LoVo (cell line): ENCODE data around the gene SH3D19.
"Not testable (repeated sequence)": the region's sequence is repeated elsewhere in the genome, so short reads cannot be mapped to it uniquely, and the experiment has no call there.

Experiments
- DNase-seq: peaks from one replicate; pipeline ENCODE4 v3.0.0-alpha.2; 2016; ENCODE audit warnings: low spot score

SH3D19 gene

DNA sequence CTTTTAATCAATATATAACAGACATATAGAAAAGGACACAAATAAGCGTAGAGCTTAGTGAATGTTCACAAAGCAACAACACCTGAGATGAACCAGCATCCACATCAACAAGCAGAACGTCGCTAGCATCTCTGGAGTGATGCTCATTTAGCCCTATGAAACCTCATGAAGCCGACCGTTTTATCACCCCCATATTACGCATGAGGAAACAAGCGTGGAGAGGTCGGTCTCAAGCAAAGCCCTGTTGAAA is 226.5 kb downstream of the SH3D19 start:
- DNase-seq = no peak

DNA sequence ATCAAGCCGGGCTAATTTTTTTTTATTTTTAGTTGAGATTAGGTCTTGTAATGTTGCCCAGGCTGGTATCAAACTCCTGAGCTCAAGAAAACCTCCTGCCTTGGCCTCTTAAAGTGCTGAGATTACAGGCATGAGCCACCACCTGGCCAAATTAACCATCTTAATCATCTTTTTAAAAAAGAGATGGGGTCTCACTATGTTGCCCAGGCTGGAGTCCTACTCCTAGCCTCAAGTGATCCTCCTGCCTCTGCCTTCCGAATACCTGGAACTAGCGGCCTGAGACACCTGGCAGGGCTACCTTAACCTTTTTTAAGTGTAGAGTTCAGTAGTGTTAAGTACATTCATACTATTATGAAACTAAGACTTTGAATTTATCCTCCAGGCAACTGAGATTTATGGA is 227.6 kb downstream of the SH3D19 start:
- no peak for DNase-seq

DNA sequence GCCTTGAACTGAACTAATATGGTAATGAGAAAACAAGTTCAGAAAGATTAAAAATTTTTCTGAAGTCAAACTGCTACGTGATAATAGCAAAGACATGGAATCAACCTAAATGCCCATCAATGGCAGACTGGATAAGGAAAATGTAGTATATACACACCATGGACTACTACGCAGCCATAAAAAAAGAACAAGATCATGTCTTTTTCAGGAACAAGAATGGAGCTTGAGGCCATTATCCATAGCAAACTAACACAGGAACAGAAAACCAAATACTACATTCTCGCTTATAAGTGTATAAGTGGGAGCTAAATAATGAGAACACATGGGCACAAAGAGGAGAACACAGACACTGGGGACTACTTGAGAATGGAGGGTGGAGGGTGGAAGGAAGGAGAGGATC is 230.3 kb downstream of the SH3D19 start:
- DNase-seq = no peak

DNA sequence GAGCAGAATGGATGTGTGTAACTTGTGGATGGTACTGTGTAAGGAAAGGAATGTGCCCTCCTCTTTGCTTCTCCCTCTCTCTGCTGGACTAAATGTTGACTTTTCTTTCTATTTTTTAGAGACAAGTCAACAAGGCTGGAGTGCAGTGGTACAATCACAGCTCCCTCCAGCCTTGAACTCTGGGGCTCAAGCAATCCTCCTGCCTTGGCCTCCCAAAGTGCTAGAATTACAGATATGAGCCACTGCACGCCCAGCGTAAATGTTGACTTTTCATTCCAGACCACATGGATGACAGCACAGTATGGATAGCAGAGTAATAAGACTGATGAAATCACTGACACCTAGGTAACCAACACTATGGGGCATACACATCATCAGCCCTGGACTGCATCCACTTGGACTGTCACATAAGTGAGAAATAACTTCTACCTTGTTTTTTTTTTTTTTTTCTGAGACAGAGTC is 231.1 kb downstream of the SH3D19 start:
- no peak for DNase-seq

DNA sequence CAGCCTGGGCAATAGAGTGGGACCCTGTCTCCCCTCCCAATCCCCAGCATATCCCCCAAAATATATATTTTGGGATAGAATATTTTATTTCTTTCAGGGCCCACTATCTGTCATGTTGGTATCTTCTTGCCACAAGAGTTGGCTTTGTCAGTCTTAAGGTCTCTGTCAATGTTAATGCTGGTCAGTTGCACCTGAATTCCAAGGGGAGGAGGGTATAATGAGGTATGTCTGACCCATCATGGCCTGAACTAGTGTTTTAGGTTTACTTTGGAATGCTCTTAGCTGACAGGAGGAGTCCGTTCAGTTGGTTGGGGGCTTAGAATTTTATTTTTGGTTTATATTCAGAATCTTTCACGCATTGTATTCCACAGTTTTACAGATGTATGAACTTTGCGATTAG is 232.2 kb downstream of the SH3D19 start:
- DNase-seq = no peak

DNA sequence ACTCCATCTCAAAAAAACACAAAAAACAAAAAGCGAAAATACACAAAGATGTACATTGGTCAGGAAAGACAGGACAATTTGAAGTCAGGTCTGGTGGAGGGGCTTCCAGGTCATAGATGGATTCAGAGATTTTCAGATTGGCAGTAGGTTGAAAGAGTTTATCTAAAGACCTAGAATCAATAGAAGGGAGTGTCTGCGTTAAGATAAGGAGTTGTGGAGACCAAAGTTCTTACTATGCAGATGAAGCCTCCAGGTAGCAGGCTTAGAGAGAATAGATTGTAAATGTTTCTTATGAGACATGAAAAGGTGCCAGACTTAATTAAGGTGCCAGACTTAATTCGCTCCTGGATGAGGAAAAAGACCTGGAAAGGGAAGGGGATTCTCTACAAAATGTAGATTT is 232.9 kb downstream of the SH3D19 start:
- DNase-seq = no peak

DNA sequence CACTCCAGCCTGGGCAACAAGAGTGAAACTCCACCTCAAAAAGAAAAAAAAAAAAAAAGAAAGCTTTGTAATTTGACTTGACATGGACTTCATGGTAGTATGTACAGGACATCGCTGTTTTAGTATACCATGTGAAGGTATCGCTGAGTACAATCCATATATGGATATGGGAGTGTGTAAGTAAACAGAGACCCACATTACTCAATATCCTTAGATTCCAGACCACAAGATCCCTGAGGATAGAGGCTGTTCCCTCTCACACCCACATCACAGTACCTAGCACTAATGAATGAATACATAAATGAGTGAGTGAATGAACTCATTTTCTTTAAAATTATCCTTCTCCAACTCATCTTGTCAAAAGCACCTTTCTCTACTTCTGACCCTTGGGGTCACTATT is 234.4 kb downstream of the SH3D19 start:
- DNase-seq = no peak

DNA sequence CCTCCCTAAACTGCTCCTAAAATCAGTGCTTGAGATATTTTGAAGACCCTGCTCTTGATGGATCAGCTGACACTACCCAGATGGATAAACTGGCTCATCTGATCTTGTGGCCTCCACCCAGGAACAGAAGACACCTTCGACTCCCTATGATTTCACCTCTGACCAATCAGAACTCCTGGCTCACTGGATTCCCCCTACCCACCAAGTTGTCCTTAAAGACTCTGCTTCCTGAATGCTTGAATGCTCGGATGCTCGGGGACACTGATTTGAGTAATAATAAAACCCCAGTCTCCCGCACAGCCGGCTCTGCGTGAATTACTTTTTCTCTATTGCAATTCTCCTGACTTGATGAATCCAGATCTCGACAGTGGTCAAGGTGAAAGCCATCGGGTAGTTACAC is 237.9 kb downstream of the SH3D19 start:
- no peak for DNase-seq

DNA sequence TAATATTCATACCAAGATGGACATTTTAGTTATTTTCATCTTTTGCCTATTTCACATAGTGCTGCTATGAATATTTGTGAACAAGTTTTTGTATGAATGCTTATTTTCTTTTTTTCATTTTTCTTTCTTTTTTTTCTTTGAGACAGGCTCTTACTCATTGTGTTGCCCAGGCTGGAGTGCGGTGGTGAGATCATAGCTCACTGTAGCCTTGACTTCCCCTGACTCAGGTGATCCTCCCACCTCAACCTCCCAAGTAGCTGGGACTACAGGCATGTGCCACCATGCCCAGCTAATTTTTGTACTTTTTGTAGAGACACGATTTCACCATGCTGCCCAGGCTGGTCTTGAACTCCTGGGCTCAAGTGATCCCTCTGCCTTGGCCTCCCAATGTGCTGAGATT is 247.4 kb downstream of the SH3D19 start:
- not testable (repeated sequence) for DNase-seq

DNA sequence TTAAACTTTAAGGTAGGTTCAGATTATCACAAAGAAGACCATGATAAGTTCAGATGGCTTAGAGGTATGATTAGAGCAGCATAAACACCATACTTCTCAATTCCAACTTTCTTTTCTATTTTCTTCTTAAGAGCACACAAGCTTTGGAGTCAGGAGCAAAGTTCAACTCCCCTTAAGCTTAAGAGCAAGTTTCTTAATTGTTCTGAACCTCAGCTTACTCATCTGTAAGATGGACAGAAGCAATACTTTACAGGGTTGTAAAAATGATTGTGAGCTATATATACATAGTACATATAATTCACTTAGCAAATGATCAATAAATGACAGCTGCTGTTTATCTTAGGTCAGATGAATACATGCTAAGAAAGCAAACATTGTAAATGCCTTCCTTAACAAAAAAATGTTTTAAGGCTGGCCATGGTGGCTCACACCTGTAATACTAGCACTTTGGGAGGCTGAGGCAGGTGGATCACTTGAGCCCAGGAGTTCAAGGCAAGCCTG is 250.9 kb downstream of the SH3D19 start:
- DNase-seq = no peak
